Measurements from ENCODE around the gene PXK. TPM values are rescaled to one million over a fixed set of nuclear protein-coding genes. Genes with fewer than 3 reads are reported as not detected.

PXK gene
- total RNA-seq, 2 experiments from 2014 or later: 50.7 to 51.2 TPM

DNA sequence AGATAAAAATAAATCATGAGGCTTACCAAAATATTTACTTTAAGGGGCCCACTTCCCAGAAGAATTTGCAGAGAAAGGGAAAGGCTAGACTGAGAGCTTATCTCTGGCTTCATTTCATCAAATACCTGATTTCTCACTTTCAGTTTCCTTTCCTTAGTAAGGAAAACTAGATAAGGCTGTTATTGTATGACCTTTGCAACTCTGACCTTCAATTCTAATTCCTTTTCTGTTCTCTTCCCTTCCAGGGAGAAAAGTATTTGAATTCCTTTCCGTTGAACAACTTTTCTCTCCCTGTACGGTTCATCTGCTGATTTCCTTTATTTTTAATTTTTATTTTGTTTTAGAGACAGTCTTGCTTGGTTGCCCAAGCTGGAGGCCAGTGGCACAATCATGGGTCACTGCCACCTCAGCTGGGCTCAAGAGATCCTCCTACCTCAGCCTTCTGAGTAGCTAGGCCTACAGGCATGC is 7.1 kb upstream of the PXK start:
- peaks cover 3% of the 10 kb centered on the region for H3K36me3 Mint-ChIP-seq (ENCODE audit: low read depth)
- no peak for DNase-seq
- CTCF ChIA-PET: interaction anchor here (1.3 to 3.2 kb wide), 2 partner anchors 19 to 90 kb away, joined by 6 to 22 read pairs; partner anchors contain the start of genes HTD2 and RPP14
- H3K27ac Mint-ChIP-seq: no peak overlapping the region
- no peaks in the 10 kb centered on the region for H3K27me3 Mint-ChIP-seq
- POLR2A ChIA-PET: interaction anchor here (1.1 to 2.1 kb wide), 5 partner anchors 11 to 147 kb away, joined by 3 to 9 read pairs (median 3); partner anchors contain the start of genes HTD2 and RPP14
- peaks cover 29% of the 10 kb centered on the region for H3K4me1 Mint-ChIP-seq
- H3K4me3 Mint-ChIP-seq: no peak overlapping the region
- H3K9me3 Mint-ChIP-seq: no peaks in the 10 kb centered on the region

DNA sequence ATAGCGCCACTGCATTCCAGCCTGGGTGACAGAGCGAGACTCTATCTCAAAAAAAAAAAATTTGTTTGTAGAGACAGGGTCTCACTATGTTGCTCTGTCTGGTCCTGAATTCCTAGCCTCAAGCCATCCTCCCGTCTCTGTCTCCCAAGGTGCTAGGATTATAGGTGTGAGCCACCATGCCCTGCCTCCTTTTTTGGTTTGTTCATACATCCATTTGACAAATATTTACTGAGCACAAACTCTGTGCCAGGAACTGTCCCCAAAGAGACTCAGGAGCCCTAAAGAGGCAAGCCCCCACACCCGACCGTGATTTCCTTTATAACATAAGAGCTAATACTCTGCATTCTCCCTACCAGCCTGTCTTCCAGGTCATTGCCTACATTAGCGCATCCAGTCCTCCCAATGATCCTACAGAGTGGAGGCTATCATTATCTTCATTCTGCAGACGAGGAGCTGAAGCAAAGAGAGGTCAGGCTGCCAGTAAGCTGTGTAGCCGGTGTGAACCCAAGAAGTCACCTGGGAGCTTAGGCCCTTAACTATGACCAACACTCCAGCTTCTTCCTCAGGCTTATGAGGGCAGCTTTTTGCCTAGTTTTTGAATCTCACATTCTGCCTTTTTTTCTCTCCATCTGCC is 6.3 kb upstream of the PXK start:
- no peaks in the 10 kb centered on the region for H3K27me3 Mint-ChIP-seq
- no peak for DNase-seq
- ChIA-PET CTCF (interaction anchor here (3.2 kb wide), 1 partner anchor 20 kb away, joined by 22 read pairs; the partner anchor contains the start of genes HTD2 and RPP14), POLR2A (interaction anchor here (0.9 to 1.7 kb wide), 3 partner anchors 20 to 85 kb away, joined by 3 to 5 read pairs (median 4); partner anchors contain the start of genes HTD2 and RPP14)
- H3K4me3 Mint-ChIP-seq: no peak overlapping the region
- H3K4me1 Mint-ChIP-seq: peaks cover 31% of the 10 kb centered on the region
- H3K36me3 Mint-ChIP-seq (ENCODE audit: low read depth): peaks cover 3% of the 10 kb centered on the region
- no peak overlapping the region for H3K27ac Mint-ChIP-seq
- H3K9me3 Mint-ChIP-seq: no peaks in the 10 kb centered on the region

DNA sequence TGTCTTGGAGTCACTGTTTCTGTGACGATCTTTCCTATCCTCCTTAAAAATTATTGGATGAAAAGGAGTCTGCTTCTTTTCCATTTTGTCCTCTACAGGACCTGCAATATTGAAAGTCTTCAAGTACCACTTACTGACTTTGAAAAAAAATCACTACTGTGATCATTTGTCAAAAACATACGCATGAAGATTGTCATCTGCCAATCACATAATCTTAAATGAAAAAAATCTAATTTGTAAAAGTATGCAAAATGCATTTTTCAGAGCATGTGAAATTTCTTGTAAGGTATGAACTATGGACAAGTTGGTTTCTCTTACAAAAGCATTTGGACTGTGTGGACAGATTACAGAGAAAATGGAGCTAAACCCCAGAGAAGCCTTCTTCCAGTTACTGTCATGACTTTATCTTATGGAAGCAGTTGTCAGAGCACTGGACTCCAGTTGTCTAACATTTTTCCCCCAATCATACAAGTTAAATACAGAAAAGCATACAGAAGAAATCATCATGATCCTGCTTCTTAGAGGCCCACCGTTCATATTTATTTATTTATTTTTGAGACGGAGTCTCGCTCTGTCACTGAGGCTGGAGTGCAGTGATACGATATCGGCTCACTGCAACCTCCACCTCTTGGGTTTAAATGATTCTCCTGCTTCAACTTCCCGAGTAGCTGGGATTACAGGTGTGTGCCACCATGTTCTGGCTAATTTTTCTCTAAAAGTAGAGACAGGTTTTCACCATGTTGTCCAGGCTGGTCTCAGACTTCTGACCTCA is 3.4 kb upstream of the PXK start:
- no peak overlapping the region for H3K27ac Mint-ChIP-seq
- peaks cover 33% of the 10 kb centered on the region for H3K4me1 Mint-ChIP-seq
- POLR2A ChIA-PET: no interaction called here
- H3K4me3 Mint-ChIP-seq: no peak overlapping the region
- H3K27me3 Mint-ChIP-seq: no peaks in the 10 kb centered on the region
- no peak for DNase-seq
- peaks cover 3% of the 10 kb centered on the region for H3K36me3 Mint-ChIP-seq (ENCODE audit: low read depth)
- H3K9me3 Mint-ChIP-seq: no peaks in the 10 kb centered on the region
- CTCF ChIA-PET: no interaction called here

DNA sequence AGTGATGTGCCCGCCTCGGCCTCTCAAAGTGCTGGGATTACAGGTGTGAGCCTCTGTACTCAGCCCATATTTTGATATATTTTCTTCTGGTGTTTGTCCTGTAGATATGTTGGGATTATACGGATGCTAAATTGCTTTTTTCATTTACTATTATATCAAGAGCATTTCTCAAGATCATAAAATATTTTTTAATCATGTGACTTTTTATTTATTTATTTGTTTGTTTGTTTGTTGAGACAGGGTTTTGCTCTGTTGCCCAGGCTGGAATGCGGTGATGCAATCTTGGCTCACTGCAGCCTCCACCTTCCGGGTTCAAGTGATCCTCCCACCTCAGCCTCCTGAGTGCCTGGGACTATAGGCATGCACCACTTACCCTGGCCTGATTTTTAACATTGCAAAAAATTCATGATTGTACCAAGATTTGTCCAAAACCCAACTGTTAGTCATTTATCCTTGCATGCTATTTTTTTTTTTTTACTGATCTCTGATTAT is 2.7 kb upstream of the PXK start:
- Mint-ChIP-seq H3K4me1 (peaks cover 33% of the 10 kb centered on the region), H3K27ac (no peak overlapping the region), H3K4me3 (no peak overlapping the region), H3K27me3 (no peaks in the 10 kb centered on the region), H3K36me3 (ENCODE audit: low read depth) (peaks cover 3% of the 10 kb centered on the region), H3K9me3 (no peaks in the 10 kb centered on the region)
- DNase-seq: no peak
- ChIA-PET POLR2A (interaction anchor here (0.8 kb wide), 1 partner anchor 142 kb away, joined by 3 read pairs; no protein-coding TSS in a partner anchor), CTCF (interaction anchor here (1.1 kb wide), 1 partner anchor 153 kb away, joined by 3 read pairs; no protein-coding TSS in a partner anchor)

DNA sequence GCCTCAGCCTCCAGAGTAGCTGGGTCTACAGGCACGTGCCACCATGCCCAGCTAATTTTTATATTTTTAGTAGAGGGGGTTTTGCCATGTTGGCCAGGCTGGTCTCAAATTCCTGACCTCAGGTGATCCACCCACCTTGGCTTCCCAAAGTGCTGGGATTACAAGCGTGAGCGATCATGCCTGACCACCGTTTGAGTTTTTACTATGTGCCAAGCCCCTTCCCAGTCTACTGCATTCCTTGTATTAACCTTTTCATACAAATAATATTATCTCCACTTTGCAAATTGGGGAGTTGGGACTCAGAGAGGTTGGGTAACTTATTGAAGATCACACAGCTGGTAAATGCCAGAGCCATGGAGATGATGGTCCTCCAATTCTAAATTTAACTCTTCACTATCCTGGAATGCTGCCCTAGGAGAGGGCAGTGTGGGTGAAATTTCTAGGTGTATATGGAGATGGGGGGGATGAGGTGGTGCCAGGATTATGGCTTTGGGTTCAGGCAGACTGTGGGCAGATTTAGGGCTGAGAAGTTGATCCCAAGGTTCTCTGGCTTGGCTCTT is 1.0 kb upstream of the PXK start:
- Mint-ChIP-seq H3K9me3 (no peaks in the 10 kb centered on the region), H3K4me3 (peak overlapping the region; percentile 64), H3K27ac (no peak overlapping the region), H3K4me1 (peaks cover 36% of the 10 kb centered on the region), H3K36me3 (ENCODE audit: low read depth) (peaks cover 9% of the 10 kb centered on the region), H3K27me3 (no peaks in the 10 kb centered on the region)
- no peak for DNase-seq
- ChIA-PET POLR2A (interaction anchor here (1.0 to 5.6 kb wide), 5 partner anchors 9 to 140 kb away, joined by 3 to 35 read pairs (median 6); partner anchors contain the start of genes HTD2 and RPP14), CTCF (interaction anchor here (1.1 to 5.6 kb wide), 5 partner anchors 19 to 239 kb away, joined by 3 to 50 read pairs (median 7); partner anchors contain the start of genes HTD2 and RPP14)

DNA sequence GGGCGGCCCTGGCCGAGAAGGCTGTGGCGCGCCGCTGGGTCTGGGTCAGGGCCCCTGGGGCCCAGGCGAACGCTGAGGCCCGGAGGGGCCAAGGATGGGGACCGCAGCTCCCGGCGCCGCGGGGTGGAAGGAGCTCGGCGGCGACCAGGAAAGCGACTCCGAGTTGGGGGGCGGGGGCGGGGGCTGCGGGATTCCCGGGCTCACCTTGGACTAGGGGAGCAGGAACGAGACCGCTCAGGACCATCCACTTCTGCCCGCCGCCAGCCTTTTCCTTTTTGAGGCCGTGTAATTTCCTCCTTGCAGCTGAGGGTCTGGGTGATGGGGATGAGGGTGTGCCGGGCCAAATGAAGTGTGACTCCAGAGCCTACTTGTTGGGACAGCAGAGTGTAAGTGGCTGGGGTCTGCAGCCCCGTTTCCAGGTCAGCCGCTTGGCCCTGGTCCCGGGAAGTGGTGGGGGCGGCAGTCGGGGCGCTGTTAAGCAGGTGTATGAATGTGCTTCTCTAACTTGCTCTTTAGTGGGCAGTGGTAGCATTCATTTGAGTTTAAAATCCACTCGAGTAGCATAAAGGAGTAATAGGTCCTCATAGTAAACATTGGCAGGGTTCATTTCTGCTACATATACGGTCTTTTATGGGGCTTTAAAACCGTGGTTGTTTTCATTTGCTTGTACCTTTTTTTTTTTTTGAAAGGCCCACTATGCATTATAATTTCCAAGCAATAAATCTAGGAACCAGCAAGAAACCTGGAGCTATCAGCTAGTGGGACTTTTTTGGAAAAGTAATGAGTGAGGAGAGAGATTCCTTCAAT is 717 bp downstream of the PXK start:
- no peaks in the 10 kb centered on the region for H3K9me3 Mint-ChIP-seq
- ChIA-PET POLR2A (interaction anchor here (0.7 to 5.6 kb wide), 10 partner anchors 12 to 160 kb away, joined by 3 to 35 read pairs (median 4); partner anchors contain the start of genes HTD2, KCTD6 and RPP14), CTCF (interaction anchor here (0.9 to 8.6 kb wide), 12 partner anchors 12 to 158 kb away, joined by 3 to 76 read pairs (median 10); partner anchors contain the start of genes HTD2, KCTD6 and RPP14)

DNA sequence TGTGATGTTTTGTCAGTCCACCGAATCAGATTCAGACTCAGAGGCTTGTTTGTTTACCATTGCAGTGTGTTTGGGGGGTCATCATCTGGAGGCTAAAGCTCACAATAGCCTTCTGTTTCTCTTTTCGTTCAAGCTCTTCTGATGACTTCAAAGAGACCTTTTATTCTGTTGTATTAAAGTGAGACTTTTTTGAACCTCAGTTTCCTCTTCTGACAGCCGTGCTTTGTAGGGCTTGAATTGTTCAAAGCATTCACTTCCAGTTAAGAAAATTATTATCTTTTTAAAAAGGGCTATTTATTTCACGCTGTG is 1.3 kb downstream of the PXK start:
- peak overlapping the region; percentile 100 for H3K4me3 Mint-ChIP-seq
- no peaks in the 10 kb centered on the region for H3K27me3 Mint-ChIP-seq
- ChIA-PET POLR2A (interaction anchor here (0.7 to 5.6 kb wide), 8 partner anchors 11 to 202 kb away, joined by 3 to 35 read pairs (median 4); partner anchors contain the start of genes HTD2, KCTD6 and RPP14), CTCF (interaction anchor here (0.9 to 8.6 kb wide), 12 partner anchors 9 to 157 kb away, joined by 3 to 76 read pairs (median 10); partner anchors contain the start of genes HTD2, KCTD6 and RPP14)
- no peaks in the 10 kb centered on the region for H3K9me3 Mint-ChIP-seq
- peaks cover 22% of the 10 kb centered on the region for H3K36me3 Mint-ChIP-seq (ENCODE audit: low read depth)
- peak overlapping the region; percentile 98 for H3K27ac Mint-ChIP-seq
- peaks cover 41% of the 10 kb centered on the region for H3K4me1 Mint-ChIP-seq
- DNase-seq: no peak

More for the DNA sequence above, 717 bp downstream of the PXK start:
- peak overlapping the region; percentile 100 for H3K4me3 Mint-ChIP-seq
- H3K36me3 Mint-ChIP-seq (ENCODE audit: low read depth): peaks cover 18% of the 10 kb centered on the region
- peaks cover 40% of the 10 kb centered on the region for H3K4me1 Mint-ChIP-seq
- no peaks in the 10 kb centered on the region for H3K27me3 Mint-ChIP-seq
- peak overlapping the region; percentile 98 for H3K27ac Mint-ChIP-seq
- DNase-seq: peak; percentile 45

DNA sequence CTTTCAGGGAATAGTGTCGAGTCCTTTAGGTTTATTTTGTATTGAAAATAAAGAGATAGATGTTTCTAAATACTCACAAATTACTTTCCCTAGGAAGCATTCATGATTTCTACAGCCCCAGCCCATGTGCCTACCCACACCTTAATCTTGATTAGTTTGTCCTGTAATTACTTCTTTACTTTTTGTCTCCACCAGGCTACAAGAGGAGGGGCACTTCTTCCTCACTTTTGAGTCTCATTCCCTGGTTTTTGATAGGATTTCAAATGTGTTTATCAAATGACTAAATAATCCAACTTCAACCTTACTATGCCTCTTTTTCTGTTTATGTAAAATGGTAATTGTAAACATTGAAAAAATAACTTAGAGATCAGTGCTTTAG is 1.8 kb downstream of the PXK start:
- H3K27ac Mint-ChIP-seq: peak overlapping the region; percentile 98
- no peaks in the 10 kb centered on the region for H3K9me3 Mint-ChIP-seq
- peaks cover 42% of the 10 kb centered on the region for H3K4me1 Mint-ChIP-seq
- ChIA-PET CTCF (interaction anchor here (0.9 to 8.6 kb wide), 12 partner anchors 10 to 296 kb away, joined by 3 to 76 read pairs (median 10); partner anchors contain the start of genes HTD2, KCTD6 and RPP14), POLR2A (interaction anchor here (0.7 to 5.6 kb wide), 9 partner anchors 11 to 202 kb away, joined by 3 to 35 read pairs (median 5); partner anchors contain the start of genes HTD2 and RPP14)
- peak overlapping the region; percentile 100 for H3K4me3 Mint-ChIP-seq
- no peaks in the 10 kb centered on the region for H3K27me3 Mint-ChIP-seq
- H3K36me3 Mint-ChIP-seq (ENCODE audit: low read depth): peaks cover 26% of the 10 kb centered on the region
- DNase-seq: no peak

DNA sequence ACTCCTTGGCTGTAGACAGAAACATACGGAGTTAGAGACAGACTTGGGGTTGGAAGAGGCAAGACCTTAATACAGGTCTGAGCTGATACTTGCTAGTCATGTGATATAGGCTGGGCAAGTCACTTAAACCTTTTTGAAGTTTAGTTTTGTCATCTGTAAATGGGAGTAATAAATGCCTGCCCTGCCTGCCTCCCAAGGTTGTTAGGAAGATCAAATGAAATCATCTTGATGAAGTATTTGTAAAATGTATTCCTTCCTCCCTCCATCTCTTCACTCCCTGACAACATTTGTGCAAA is 2.9 kb downstream of the PXK start:
- Mint-ChIP-seq H3K9me3 (no peaks in the 10 kb centered on the region), H3K27ac (peak overlapping the region; percentile 98), H3K4me3 (peak overlapping the region; percentile 100), H3K36me3 (ENCODE audit: low read depth) (peaks cover 27% of the 10 kb centered on the region), H3K27me3 (no peaks in the 10 kb centered on the region), H3K4me1 (peaks cover 43% of the 10 kb centered on the region)
- no peak for DNase-seq
- POLR2A ChIA-PET: interaction anchor here (1.0 to 5.6 kb wide), 8 partner anchors 10 to 157 kb away, joined by 3 to 35 read pairs (median 6); partner anchors contain the start of genes HTD2 and RPP14
- CTCF ChIA-PET: interaction anchor here (1.4 to 8.6 kb wide), 7 partner anchors 14 to 295 kb away, joined by 3 to 76 read pairs (median 19); partner anchors contain the start of genes HTD2 and RPP14

DNA sequence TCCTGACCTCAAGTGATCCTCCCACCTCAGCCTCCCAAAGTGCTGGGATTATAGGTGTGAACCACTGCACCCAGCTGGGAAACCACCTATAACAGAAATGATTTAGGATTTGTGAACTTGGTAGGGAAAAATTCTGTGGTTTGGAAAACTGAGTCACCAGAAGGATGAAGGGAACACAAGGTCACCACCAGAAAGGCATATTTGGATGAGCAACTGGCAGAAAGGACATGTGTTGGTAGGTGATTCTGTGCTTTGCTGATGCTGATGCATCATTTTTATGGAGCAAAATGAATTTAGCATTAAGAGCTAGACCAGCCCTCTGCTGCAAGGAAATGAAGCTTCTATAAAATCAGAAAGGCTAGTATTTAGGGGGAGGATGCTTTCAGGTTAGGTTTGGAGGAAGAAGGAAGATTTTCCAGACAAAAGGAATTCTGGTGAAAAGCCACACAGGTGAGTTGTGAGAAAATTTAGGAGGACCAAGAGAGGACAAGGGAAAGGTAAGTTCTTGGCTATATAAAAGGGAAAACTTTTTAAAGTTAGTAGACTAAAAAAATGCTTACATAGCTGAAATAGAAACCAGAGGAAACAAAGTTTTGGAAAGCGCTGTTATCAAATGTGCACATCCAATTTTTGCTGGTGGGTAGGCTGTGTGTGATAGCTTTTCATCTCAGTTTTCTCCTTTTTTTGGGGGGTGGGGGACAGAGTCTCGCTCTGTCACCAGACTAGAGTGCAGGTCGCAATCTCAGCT is 3.6 kb downstream of the PXK start:
- Mint-ChIP-seq H3K27me3 (no peaks in the 10 kb centered on the region), H3K27ac (peak overlapping the region; percentile 26), H3K9me3 (no peaks in the 10 kb centered on the region), H3K4me1 (peaks cover 45% of the 10 kb centered on the region), H3K36me3 (ENCODE audit: low read depth) (peaks cover 32% of the 10 kb centered on the region), H3K4me3 (no peak overlapping the region)
- DNase-seq: no peak
- ChIA-PET CTCF (interaction anchor here (0.9 to 8.6 kb wide), 8 partner anchors 14 to 157 kb away, joined by 3 to 76 read pairs (median 16); partner anchors contain the start of genes HTD2 and RPP14), POLR2A (interaction anchor here (1.4 to 5.6 kb wide), 6 partner anchors 9 to 156 kb away, joined by 3 to 35 read pairs (median 16); partner anchors contain the start of genes HTD2 and RPP14)

DNA sequence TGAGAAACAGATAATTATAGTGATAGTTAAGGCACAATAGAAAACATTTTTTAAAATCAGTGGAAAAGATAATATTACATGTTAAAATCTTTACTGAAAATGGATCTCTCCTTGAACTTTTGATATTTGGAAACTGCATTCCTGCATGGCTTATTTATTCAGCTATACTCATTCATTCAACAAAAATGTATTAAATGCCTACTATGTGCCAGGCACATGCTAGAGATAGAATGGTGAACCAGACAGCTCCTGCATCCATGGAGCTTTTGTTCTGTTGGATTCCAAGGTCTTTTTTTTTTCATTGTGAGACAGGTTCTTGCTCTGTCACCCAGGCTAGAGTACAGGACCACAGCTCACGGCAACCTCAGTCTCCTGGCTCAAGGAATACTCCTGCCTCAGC is 4.5 kb downstream of the PXK start:
- Mint-ChIP-seq H3K9me3 (no peaks in the 10 kb centered on the region), H3K4me3 (no peak overlapping the region), H3K27me3 (no peaks in the 10 kb centered on the region), H3K4me1 (peaks cover 43% of the 10 kb centered on the region), H3K27ac (no peak overlapping the region), H3K36me3 (ENCODE audit: low read depth) (peaks cover 34% of the 10 kb centered on the region)
- no peak for DNase-seq
- ChIA-PET CTCF (interaction anchor here (0.5 to 8.6 kb wide), 7 partner anchors 13 to 156 kb away, joined by 3 to 76 read pairs (median 5); partner anchors contain the start of genes HTD2 and RPP14), POLR2A (interaction anchor here (2.3 to 5.6 kb wide), 4 partner anchors 8 to 30 kb away, joined by 8 to 35 read pairs (median 26); partner anchors contain the start of genes HTD2 and RPP14)
